Jurkat, Clone E6-1 (cell line): Measurements from ENCODE around the gene TNFRSF12A.
"Not testable (repeated sequence)": the region's sequence is repeated elsewhere in the genome, so short reads cannot be mapped to it uniquely, and the experiment has no call there.

Source experiments
- DNase-seq: peaks from one replicate; pipeline ENCODE4 v3.0.0-alpha.2; 2011; ENCODE audit warnings: low read depth, low spot score
- H3K4me3 ChIP-seq: 2 replicates; pipeline ENCODE4 v1.5.1; 2011; ENCODE audit warnings: mild to moderate bottlenecking, low read length, control low read depth, moderate library complexity

TNFRSF12A gene

GRCh38 chr16:3057181-3058138 lies 37.3 kb downstream of the TNFRSF12A start:
- no peak overlapping the region for H3K4me3 ChIP-seq
- no peak for DNase-seq

- H3K4me3 ChIP-seq, result peak overlapping the region; percentile 80
- DNase-seq, result no peak
These were observed 38.2 kb downstream of the TNFRSF12A start for GRCh38 chr16:3058139-3059030.

- H3K4me3 ChIP-seq, result peak overlapping the region; percentile 80
- DNase-seq, result peak; percentile 68
These were observed 39.0 kb downstream of the TNFRSF12A start for GRCh38 chr16:3059041-3059722.

- no peak for DNase-seq
- peak overlapping the region; percentile 80 for H3K4me3 ChIP-seq
These were observed 39.6 kb downstream of the TNFRSF12A start for GRCh38 chr16:3059723-3060242.

GRCh38 chr16:3060339-3061127 lies 40.4 kb downstream of the TNFRSF12A start:
- no peak for DNase-seq
- H3K4me3 ChIP-seq, result no peak overlapping the region

GRCh38 chr16:3062553-3062952 lies 42.4 kb downstream of the TNFRSF12A start:
- DNase-seq, result no peak
- H3K4me3 ChIP-seq, result no peak overlapping the region

- no peak for DNase-seq
- no peak overlapping the region for H3K4me3 ChIP-seq
These were observed 43.6 kb downstream of the TNFRSF12A start for GRCh38 chr16:3063625-3064386.

- peak within 1 kb of the TSS; percentile 77 for H3K4me3 ChIP-seq
- peak; percentile 48 for DNase-seq
These were observed 45.0 kb downstream of the TNFRSF12A start, which contains the start of gene IL32 for GRCh38 chr16:3065069-3065741. TSS of gene IL32 (plus strand) at chr16:3065640. CDS start at chr16:3065812, 172 bp downstream.

- peak overlapping the region; percentile 77 for H3K4me3 ChIP-seq
- no peak for DNase-seq
These were observed 45.7 kb downstream of the TNFRSF12A start for GRCh38 chr16:3065742-3066439.

GRCh38 chr16:3066440-3066748 lies 46.2 kb downstream of the TNFRSF12A start:
- H3K4me3 ChIP-seq, result peak overlapping the region; percentile 77
- DNase-seq, result no peak

GRCh38 chr16:3068487-3068886 lies 48.3 kb downstream of the TNFRSF12A start:
- H3K4me3 ChIP-seq, result no peak overlapping the region

GRCh38 chr16:3069146-3069545 lies 49.0 kb downstream of the TNFRSF12A start:
- DNase-seq, H3K4me3 ChIP-seq: not testable (repeated sequence)

More at GRCh38 chr16:3068487-3068886, 48.3 kb downstream of the TNFRSF12A start:
- DNase-seq, result no peak

GRCh38 chr16:3070608-3071111 lies 50.5 kb downstream of the TNFRSF12A start:
- DNase-seq, result no peak
- no peak overlapping the region for H3K4me3 ChIP-seq

- DNase-seq, result no peak
- no peak overlapping the region for H3K4me3 ChIP-seq
These were observed 51.5 kb downstream of the TNFRSF12A start for GRCh38 chr16:3071655-3072054.
